SK-N-SH treated with all-trans-retinoic acid at 6 μM for 48 hours (cell line): ENCODE data around the gene ARFGEF2.
A peak's percentile ranks its signal among the peaks of the same experiment; 100 is the strongest.

Source experiments
- ATAC-seq: fragments of 200-7000 bp; cut with Tn5 transposase; 3 replicates; pipeline ENCODE4 v1.9.1; 2020; ENCODE audit warnings: mild to moderate bottlenecking, moderate library complexity
- ARNTL ChIP-seq: fragments of 450-650 bp; formaldehyde crosslinking; IDR thresholded peaks from 2 replicates; pipeline ENCODE4 v1.5.0; 2020; ENCODE audit warnings: low read depth, mild to moderate bottlenecking, moderate library complexity, borderline replicate concordance
- BACH2 ChIP-seq: fragments of 250-450 bp; sonication (Bioruptor Pico); IDR thresholded peaks from 2 replicates; pipeline ENCODE4 v1.9.0; 2021; ENCODE audit warnings: mild to moderate bottlenecking, borderline replicate concordance
- CSDC2 ChIP-seq: fragments of 250-450 bp; sonication (Bioruptor Pico); IDR thresholded peaks from 2 replicates; pipeline ENCODE4 v1.5.0; 2020; ENCODE audit warnings: mild to moderate bottlenecking, moderate library complexity
- ESRRG ChIP-seq: fragments of 250-450 bp; sonication (Bioruptor Pico); IDR thresholded peaks from 2 replicates; pipeline ENCODE4 v1.6.1; 2021; ENCODE audit warnings: mild to moderate bottlenecking
- GLIS3 ChIP-seq: fragments of 250-450 bp; sonication (Bioruptor Pico); IDR thresholded peaks from 2 replicates; pipeline ENCODE4 v1.5.0; 2020; ENCODE audit warnings: mild to moderate bottlenecking, moderate library complexity
- ISL1 ChIP-seq: fragments of 250-450 bp; sonication (Bioruptor Pico); IDR thresholded peaks from 2 replicates; pipeline ENCODE4 v2.1.2; 2022; ENCODE audit warnings: mild to moderate bottlenecking, moderate library complexity
- OSR1 ChIP-seq: fragments of 250-450 bp; sonication (Bioruptor Pico); IDR thresholded peaks from 2 replicates; pipeline ENCODE4 v1.8.0; 2022; ENCODE audit warnings: moderate library complexity, mild to moderate bottlenecking, inconsistent platforms
- PPARA ChIP-seq: fragments of 250-450 bp; sonication (Bioruptor Pico); IDR thresholded peaks from 2 replicates; pipeline ENCODE4 v1.5.0; 2020; ENCODE audit warnings: mild to moderate bottlenecking, borderline replicate concordance
- RARB ChIP-seq: fragments of 250-450 bp; sonication (Bioruptor Pico); IDR thresholded peaks from 2 replicates; pipeline ENCODE4 v1.8.0; 2021; ENCODE audit warnings: mild to moderate bottlenecking, moderate library complexity
- SNAI2 ChIP-seq: fragments of 250-450 bp; sonication (Bioruptor Pico); IDR thresholded peaks from 2 replicates; pipeline ENCODE4 v1.5.0; 2020; ENCODE audit warnings: mild to moderate bottlenecking, moderate library complexity
- ZC3H10 ChIP-seq: fragments of 250-450 bp; sonication (Bioruptor Pico); IDR thresholded peaks from 2 replicates; pipeline ENCODE4 v1.5.1; 2021; ENCODE audit warnings: mild to moderate bottlenecking, moderate library complexity
- ZFP3 ChIP-seq: fragments of 250-450 bp; sonication (Bioruptor Pico); IDR thresholded peaks from 2 replicates; pipeline ENCODE4 v1.5.0; 2020; ENCODE audit warnings: mild to moderate bottlenecking, moderate library complexity
- ZFP30 ChIP-seq: fragments of 450-650 bp; formaldehyde crosslinking; IDR thresholded peaks from 2 replicates; pipeline ENCODE4 v1.5.0; 2022; ENCODE audit warnings: mild to moderate bottlenecking, moderate library complexity
- ZNF565 ChIP-seq: fragments of 450-650 bp; formaldehyde crosslinking; conservative IDR thresholded peaks from 2 replicates; pipeline ENCODE4 v1.5.0; 2020; ENCODE audit warnings: low read depth, mild to moderate bottlenecking, moderate library complexity
- ZNF70 ChIP-seq: fragments of 450-650 bp; formaldehyde crosslinking; IDR thresholded peaks from 2 replicates; pipeline ENCODE4 v1.5.0; 2020; ENCODE audit warnings: mild to moderate bottlenecking, moderate library complexity
- ZNF8 ChIP-seq: fragments of 450-650 bp; formaldehyde crosslinking; IDR thresholded peaks from 2 replicates; pipeline ENCODE4 v1.5.0; 2020; ENCODE audit warnings: mild to moderate bottlenecking, moderate library complexity
- TF ChIP-seq, protein P1 (sequence below): fragments of 250-450 bp; sonication (Bioruptor Pico); IDR thresholded peaks from 2 replicates; pipeline ENCODE4 v1.8.0; 2021; ENCODE audit warnings: low read depth, mild to moderate bottlenecking, moderate library complexity, borderline replicate concordance
- TF ChIP-seq, protein P2 (sequence below): fragments of 250-450 bp; sonication (Bioruptor Pico); IDR thresholded peaks from 2 replicates; pipeline ENCODE4 v1.5.1; 2021; ENCODE audit warnings: mild to moderate bottlenecking, moderate library complexity
- TF ChIP-seq, protein P3 (sequence below): fragments of 250-450 bp; sonication (Bioruptor Pico); IDR thresholded peaks from 2 replicates; pipeline ENCODE4 v1.5.1; 2020; ENCODE audit warnings: low read depth, mild to moderate bottlenecking, moderate library complexity
- TF ChIP-seq, protein P4 (sequence below): fragments of 250-450 bp; sonication (Bioruptor Pico); IDR thresholded peaks from 2 replicates; pipeline ENCODE4 v1.5.0; 2020; ENCODE audit warnings: mild to moderate bottlenecking, moderate library complexity
- TF ChIP-seq, protein P5 (sequence below): fragments of 250-450 bp; sonication (Bioruptor Pico); IDR thresholded peaks from 2 replicates; pipeline ENCODE4 v1.8.0; 2020; ENCODE audit warnings: mild to moderate bottlenecking, moderate library complexity, borderline replicate concordance

Gene ARFGEF2

DNA sequence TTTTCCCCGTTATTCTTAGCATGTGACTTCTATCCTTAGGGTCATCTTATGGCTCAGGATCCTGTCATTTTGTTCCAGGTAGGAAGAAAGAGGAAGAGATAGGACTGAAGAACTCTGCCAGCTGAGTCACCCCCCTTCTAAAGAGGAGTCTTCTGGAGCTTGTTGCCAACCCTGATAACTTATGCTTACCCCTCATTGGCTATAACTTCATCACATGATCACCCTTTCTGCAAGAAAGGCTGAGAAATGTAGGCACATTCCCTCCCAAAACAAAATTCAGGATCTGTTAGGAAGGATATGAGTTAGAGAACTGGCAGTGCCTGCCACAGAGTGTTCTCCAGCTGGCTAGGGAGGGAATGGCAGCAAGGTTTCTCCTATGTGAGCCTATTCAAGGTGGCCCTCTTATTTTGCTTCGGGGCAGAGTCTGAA lies 35.6 kb downstream of the ARFGEF2 start:
- ATAC-seq = peak; percentile 26; the same call in 1 of the 3 replicates
- no peak for TF ChIP-seq ZC3H10 (CRISPR knock-in tag)
- no peak for TF ChIP-seq ZNF565 (CRISPR knock-in tag)
- no peak for TF ChIP-seq ZFP30
- no peak for TF ChIP-seq ISL1 (CRISPR knock-in tag)
- TF ChIP-seq, protein P1, sequence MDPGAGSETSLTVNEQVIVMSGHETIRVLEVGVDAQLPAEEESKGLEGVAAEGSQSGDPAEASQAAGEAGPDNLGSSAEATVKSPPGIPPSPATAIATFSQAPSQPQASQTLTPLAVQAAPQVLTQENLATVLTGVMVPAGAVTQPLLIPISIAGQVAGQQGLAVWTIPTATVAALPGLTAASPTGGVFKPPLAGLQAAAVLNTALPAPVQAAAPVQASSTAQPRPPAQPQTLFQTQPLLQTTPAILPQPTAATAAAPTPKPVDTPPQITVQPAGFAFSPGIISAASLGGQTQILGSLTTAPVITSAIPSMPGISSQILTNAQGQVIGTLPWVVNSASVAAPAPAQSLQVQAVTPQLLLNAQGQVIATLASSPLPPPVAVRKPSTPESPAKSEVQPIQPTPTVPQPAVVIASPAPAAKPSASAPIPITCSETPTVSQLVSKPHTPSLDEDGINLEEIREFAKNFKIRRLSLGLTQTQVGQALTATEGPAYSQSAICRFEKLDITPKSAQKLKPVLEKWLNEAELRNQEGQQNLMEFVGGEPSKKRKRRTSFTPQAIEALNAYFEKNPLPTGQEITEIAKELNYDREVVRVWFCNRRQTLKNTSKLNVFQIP = no peak
- TF ChIP-seq, protein P2, sequence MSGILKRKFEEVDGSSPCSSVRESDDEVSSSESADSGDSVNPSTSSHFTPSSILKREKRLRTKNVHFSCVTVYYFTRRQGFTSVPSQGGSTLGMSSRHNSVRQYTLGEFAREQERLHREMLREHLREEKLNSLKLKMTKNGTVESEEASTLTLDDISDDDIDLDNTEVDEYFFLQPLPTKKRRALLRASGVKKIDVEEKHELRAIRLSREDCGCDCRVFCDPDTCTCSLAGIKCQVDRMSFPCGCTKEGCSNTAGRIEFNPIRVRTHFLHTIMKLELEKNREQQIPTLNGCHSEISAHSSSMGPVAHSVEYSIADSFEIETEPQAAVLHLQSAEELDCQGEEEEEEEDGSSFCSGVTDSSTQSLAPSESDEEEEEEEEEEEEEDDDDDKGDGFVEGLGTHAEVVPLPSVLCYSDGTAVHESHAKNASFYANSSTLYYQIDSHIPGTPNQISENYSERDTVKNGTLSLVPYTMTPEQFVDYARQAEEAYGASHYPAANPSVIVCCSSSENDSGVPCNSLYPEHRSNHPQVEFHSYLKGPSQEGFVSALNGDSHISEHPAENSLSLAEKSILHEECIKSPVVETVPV (CRISPR knock-in tag) = no peak
- no peak for TF ChIP-seq CSDC2
- TF ChIP-seq, protein P3, sequence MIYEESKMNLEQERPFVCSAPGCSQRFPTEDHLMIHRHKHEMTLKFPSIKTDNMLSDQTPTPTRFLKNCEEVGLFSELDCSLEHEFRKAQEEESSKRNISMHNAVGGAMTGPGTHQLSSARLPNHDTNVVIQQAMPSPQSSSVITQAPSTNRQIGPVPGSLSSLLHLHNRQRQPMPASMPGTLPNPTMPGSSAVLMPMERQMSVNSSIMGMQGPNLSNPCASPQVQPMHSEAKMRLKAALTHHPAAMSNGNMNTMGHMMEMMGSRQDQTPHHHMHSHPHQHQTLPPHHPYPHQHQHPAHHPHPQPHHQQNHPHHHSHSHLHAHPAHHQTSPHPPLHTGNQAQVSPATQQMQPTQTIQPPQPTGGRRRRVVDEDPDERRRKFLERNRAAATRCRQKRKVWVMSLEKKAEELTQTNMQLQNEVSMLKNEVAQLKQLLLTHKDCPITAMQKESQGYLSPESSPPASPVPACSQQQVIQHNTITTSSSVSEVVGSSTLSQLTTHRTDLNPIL = no peak
- no peak for TF ChIP-seq OSR1 (CRISPR knock-in tag)
- no peak for TF ChIP-seq GLIS3
- no peak for TF ChIP-seq BACH2 (CRISPR knock-in tag)
- TF ChIP-seq ARNTL (CRISPR knock-in tag) = no peak
- no peak for TF ChIP-seq ESRRG (CRISPR knock-in tag)
- TF ChIP-seq PPARA = no peak
- TF ChIP-seq, protein P4, sequence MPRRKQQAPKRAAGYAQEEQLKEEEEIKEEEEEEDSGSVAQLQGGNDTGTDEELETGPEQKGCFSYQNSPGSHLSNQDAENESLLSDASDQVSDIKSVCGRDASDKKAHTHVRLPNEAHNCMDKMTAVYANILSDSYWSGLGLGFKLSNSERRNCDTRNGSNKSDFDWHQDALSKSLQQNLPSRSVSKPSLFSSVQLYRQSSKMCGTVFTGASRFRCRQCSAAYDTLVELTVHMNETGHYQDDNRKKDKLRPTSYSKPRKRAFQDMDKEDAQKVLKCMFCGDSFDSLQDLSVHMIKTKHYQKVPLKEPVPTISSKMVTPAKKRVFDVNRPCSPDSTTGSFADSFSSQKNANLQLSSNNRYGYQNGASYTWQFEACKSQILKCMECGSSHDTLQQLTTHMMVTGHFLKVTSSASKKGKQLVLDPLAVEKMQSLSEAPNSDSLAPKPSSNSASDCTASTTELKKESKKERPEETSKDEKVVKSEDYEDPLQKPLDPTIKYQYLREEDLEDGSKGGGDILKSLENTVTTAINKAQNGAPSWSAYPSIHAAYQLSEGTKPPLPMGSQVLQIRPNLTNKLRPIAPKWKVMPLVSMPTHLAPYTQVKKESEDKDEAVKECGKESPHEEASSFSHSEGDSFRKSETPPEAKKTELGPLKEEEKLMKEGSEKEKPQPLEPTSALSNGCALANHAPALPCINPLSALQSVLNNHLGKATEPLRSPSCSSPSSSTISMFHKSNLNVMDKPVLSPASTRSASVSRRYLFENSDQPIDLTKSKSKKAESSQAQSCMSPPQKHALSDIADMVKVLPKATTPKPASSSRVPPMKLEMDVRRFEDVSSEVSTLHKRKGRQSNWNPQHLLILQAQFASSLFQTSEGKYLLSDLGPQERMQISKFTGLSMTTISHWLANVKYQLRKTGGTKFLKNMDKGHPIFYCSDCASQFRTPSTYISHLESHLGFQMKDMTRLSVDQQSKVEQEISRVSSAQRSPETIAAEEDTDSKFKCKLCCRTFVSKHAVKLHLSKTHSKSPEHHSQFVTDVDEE (CRISPR knock-in tag) = no peak
- TF ChIP-seq ZFP3 (CRISPR knock-in tag) = no peak
- TF ChIP-seq SNAI2 = no peak
- TF ChIP-seq ZNF8 = no peak
- TF ChIP-seq, protein P5, sequence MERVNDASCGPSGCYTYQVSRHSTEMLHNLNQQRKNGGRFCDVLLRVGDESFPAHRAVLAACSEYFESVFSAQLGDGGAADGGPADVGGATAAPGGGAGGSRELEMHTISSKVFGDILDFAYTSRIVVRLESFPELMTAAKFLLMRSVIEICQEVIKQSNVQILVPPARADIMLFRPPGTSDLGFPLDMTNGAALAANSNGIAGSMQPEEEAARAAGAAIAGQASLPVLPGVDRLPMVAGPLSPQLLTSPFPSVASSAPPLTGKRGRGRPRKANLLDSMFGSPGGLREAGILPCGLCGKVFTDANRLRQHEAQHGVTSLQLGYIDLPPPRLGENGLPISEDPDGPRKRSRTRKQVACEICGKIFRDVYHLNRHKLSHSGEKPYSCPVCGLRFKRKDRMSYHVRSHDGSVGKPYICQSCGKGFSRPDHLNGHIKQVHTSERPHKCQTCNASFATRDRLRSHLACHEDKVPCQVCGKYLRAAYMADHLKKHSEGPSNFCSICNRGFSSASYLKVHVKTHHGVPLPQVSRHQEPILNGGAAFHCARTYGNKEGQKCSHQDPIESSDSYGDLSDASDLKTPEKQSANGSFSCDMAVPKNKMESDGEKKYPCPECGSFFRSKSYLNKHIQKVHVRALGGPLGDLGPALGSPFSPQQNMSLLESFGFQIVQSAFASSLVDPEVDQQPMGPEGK = no peak

DNA sequence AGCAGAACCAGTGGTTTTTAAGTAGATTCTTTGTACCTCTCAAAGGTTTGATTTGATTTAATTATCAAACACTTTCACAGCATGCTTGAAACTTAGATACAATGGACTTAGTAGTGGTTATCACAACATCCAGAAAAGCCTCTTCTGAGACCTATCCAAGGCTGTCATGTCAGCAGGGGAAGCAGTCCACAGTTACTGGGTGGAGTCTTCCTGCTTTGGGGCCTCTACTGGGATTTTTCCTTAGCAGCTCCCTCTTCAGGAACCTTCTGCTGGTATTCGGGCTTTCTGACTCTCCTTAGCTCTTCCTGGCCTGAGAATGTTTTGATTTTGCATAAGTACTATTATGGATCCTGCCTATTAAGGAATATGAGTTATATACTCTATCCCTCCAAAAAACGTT lies 36.0 kb downstream of the ARFGEF2 start:
- ATAC-seq = no peak
- TF ChIP-seq ZNF70 (CRISPR knock-in tag) (no peak), BACH2 (CRISPR knock-in tag) (no peak), RARB (CRISPR knock-in tag) (no peak)
- TF ChIP-seq, protein P5 = no peak
- TF ChIP-seq, protein P1 = no peak
